ENCODE measurements around the gene JPH4. TPM values are rescaled to one million over a fixed set of nuclear protein-coding genes. Genes with fewer than 3 reads are reported as not detected.
"Not testable (repeated sequence)": the region's sequence is repeated elsewhere in the genome, so short reads cannot be mapped to it uniquely, and the experiment has no call there.

The JPH4 gene
- total RNA-seq, 1 experiment from 2014 or later = not detected

- no TSS peak for BruUV-seq (replicated peaks)
- no peak for DNase-seq (ENCODE audit: unreplicated experiment)
- Mint-ChIP-seq H3K4me3 (ENCODE audit: unreplicated experiment) (no peak overlapping the region), H3K27ac (ENCODE audit: low read depth, unreplicated experiment) (no peak overlapping the region), H3K9me3 (ENCODE audit: unreplicated experiment) (peaks cover 10% of the 10 kb centered on the region), H3K27me3 (ENCODE audit: insufficient read depth, unreplicated experiment) (no peaks in the 10 kb centered on the region), H3K4me1 (ENCODE audit: insufficient read depth, unreplicated experiment) (no peaks in the 10 kb centered on the region), H3K36me3 (ENCODE audit: insufficient read depth, unreplicated experiment) (no peaks in the 10 kb centered on the region)
- ChIA-PET POLR2A (interaction anchor here (1.4 to 2.1 kb wide), 2 partner anchors 43 to 321 kb away, joined by 6 to 11 read pairs; no protein-coding TSS in a partner anchor), CTCF (interaction anchor here (0.5 to 4.6 kb wide), 28 partner anchors 8 to 740 kb away, joined by 3 to 45 read pairs (median 5); partner anchors contain the start of gene DHRS2)
- intact Hi-C loops (cut with micrococcal nuclease) = loop anchor here (1.0 to 5.0 kb wide), 3 partner anchors 138 to 341 kb away; no protein-coding TSS in a partner anchor
- no peak for TF ChIP-seq CTCF (IDR thresholded peaks at IDR 0.05; ENCODE audit: unreplicated experiment)
These were observed 11.0 kb upstream of the JPH4 start for GRCh38 chr14:23589606-23590005.

- TF ChIP-seq CTCF (IDR thresholded peaks at IDR 0.05; ENCODE audit: unreplicated experiment) = peak; percentile 74
- no peaks in the 10 kb centered on the region for H3K4me1 Mint-ChIP-seq (ENCODE audit: insufficient read depth, unreplicated experiment)
- CTCF ChIA-PET = interaction anchor here (0.5 to 4.6 kb wide), 33 partner anchors 8 to 740 kb away, joined by 3 to 45 read pairs (median 4); no protein-coding TSS in a partner anchor
- no peak overlapping the region for H3K4me3 Mint-ChIP-seq (ENCODE audit: unreplicated experiment)
- no peak overlapping the region for H3K27ac Mint-ChIP-seq (ENCODE audit: low read depth, unreplicated experiment)
- BruUV-seq (replicated peaks) = no TSS peak
- DNase-seq (ENCODE audit: unreplicated experiment) = peak; percentile 84
- H3K27me3 Mint-ChIP-seq (ENCODE audit: insufficient read depth, unreplicated experiment) = no peaks in the 10 kb centered on the region
- POLR2A ChIA-PET = interaction anchor here (1.4 to 2.1 kb wide), 2 partner anchors 43 to 322 kb away, joined by 6 to 11 read pairs; no protein-coding TSS in a partner anchor
- intact Hi-C loops (cut with micrococcal nuclease) = loop anchor here (1.0 to 5.0 kb wide), 3 partner anchors 138 to 342 kb away; no protein-coding TSS in a partner anchor
- H3K9me3 Mint-ChIP-seq (ENCODE audit: unreplicated experiment) = peaks cover 10% of the 10 kb centered on the region
- no peaks in the 10 kb centered on the region for H3K36me3 Mint-ChIP-seq (ENCODE audit: insufficient read depth, unreplicated experiment)
These were observed 10.5 kb upstream of the JPH4 start for GRCh38 chr14:23588884-23589598.

DNA sequence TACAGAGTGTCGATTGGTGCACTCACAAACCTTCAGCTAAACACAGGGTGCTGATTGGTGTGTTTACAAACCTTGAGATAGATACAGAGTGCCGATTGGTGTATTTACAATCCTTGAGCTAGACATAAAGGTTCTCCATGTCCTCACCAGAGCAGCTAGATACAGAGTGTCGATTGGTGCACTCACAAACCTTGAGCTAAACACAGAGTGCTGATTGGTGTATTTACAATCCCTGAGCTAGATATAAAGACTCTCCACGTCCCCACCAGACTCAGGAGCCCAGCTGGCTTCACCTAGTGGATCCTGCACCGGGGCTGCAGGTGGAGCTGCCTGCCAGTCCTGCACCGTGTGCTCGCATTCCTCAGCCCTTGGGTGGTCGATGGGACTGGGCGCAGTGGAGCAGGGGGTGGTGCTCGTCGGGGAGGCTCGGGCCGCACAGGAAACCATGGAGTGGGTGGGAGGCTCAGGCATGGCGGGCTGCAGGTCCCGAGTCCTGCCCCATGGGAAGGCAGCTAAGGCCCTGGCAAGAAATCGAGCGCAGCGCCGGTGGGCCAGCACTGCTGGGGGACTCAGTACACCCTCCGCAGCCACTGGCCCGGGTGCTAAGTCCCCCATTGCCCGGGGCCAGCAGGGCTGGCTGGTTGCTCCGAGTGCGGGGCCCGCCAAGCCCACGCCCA lies 6.1 kb upstream of the JPH4 start:
- not testable (repeated sequence) for BruUV-seq (replicated peaks)
- CTCF ChIA-PET = interaction anchor here (1.3 to 1.8 kb wide), 2 partner anchors 48 to 326 kb away, joined by 3 to 5 read pairs; no protein-coding TSS in a partner anchor

GRCh38 chr14:23583761-23584526 lies 5.4 kb upstream of the JPH4 start:
- CTCF ChIA-PET = interaction anchor here (1.3 to 1.8 kb wide), 4 partner anchors 24 to 326 kb away, joined by 3 to 6 read pairs (median 5); no protein-coding TSS in a partner anchor
- H3K36me3 Mint-ChIP-seq (ENCODE audit: insufficient read depth, unreplicated experiment); DNase-seq (ENCODE audit: unreplicated experiment); intact Hi-C loops (cut with micrococcal nuclease); BruUV-seq (replicated peaks); H3K27ac Mint-ChIP-seq (ENCODE audit: low read depth, unreplicated experiment); H3K27me3 Mint-ChIP-seq (ENCODE audit: insufficient read depth, unreplicated experiment); H3K9me3 Mint-ChIP-seq (ENCODE audit: unreplicated experiment); H3K4me3 Mint-ChIP-seq (ENCODE audit: unreplicated experiment); POLR2A ChIA-PET; H3K4me1 Mint-ChIP-seq (ENCODE audit: insufficient read depth, unreplicated experiment): not testable (repeated sequence)

More for the DNA sequence above, 6.1 kb upstream of the JPH4 start:
- H3K27me3 Mint-ChIP-seq (ENCODE audit: insufficient read depth, unreplicated experiment); H3K9me3 Mint-ChIP-seq (ENCODE audit: unreplicated experiment); H3K4me3 Mint-ChIP-seq (ENCODE audit: unreplicated experiment); H3K27ac Mint-ChIP-seq (ENCODE audit: low read depth, unreplicated experiment); H3K4me1 Mint-ChIP-seq (ENCODE audit: insufficient read depth, unreplicated experiment); H3K36me3 Mint-ChIP-seq (ENCODE audit: insufficient read depth, unreplicated experiment); DNase-seq (ENCODE audit: unreplicated experiment): not testable (repeated sequence)
- POLR2A ChIA-PET = interaction anchor here (1.4 kb wide), 1 partner anchor 16 kb away, joined by 3 read pairs; no protein-coding TSS in a partner anchor
- intact Hi-C loops (cut with micrococcal nuclease) = loop anchor here (5.0 kb wide), 1 partner anchor 143 kb away; no protein-coding TSS in a partner anchor
